ENCODE data around the gene C2CD4C.

Gene C2CD4C

DNA sequence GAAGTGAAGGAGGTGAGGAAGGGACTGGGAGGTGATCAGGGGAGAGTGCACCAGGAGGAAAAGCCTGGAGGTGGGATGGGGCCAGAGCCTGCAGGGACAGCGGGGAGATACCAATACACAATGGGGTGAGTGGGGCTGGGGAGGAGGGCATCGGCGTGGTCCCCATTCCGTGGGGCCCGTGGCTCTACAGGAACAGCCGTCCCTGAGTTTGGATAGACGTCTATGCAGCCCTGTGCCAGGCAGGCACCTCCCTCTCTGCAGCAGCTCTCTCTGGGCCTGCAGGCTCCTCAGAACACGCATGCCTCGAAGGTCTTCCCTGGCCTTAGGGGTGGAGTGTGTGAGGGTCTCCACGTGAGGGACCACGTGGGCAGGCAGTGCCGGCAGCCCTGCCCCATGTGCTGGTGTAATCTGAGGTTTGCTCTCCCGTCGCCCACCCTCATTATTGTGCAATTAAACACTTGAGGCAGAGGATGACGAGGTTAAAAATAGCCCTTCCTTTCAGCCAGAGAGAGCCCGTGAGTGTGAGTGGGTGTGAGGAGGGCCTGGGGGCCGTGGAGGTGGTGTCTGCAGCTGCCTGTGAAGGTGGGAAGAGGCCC is 16.5 kb downstream of the C2CD4C start:
- Histone ChIP-seq H3K4me1 (ENCODE audit: insufficient read depth, poor library complexity, severe bottlenecking) (peaks cover 4% of the 10 kb centered on the region), H3K27ac (ENCODE audit: poor library complexity, severe bottlenecking) (no peak overlapping the region), H3K36me3 (ENCODE audit: low read depth) (no peaks in the 10 kb centered on the region), H3K27me3 (ENCODE audit: insufficient read depth, poor library complexity, severe bottlenecking) (no peaks in the 10 kb centered on the region), H3K4me3 (ENCODE audit: severe bottlenecking) (no peak overlapping the region), H3K9me3 (ENCODE audit: severe bottlenecking) (no peaks in the 10 kb centered on the region)
- TF ChIP-seq, protein P1, sequence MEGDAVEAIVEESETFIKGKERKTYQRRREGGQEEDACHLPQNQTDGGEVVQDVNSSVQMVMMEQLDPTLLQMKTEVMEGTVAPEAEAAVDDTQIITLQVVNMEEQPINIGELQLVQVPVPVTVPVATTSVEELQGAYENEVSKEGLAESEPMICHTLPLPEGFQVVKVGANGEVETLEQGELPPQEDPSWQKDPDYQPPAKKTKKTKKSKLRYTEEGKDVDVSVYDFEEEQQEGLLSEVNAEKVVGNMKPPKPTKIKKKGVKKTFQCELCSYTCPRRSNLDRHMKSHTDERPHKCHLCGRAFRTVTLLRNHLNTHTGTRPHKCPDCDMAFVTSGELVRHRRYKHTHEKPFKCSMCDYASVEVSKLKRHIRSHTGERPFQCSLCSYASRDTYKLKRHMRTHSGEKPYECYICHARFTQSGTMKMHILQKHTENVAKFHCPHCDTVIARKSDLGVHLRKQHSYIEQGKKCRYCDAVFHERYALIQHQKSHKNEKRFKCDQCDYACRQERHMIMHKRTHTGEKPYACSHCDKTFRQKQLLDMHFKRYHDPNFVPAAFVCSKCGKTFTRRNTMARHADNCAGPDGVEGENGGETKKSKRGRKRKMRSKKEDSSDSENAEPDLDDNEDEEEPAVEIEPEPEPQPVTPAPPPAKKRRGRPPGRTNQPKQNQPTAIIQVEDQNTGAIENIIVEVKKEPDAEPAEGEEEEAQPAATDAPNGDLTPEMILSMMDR (IDR thresholded peaks at IDR 0.05; ENCODE audit: poor library complexity, severe bottlenecking) = no peak
- no peak for DNase-seq (ENCODE audit: low spot score)
- ATAC-seq (ENCODE audit: low read depth) = no peak

DNA sequence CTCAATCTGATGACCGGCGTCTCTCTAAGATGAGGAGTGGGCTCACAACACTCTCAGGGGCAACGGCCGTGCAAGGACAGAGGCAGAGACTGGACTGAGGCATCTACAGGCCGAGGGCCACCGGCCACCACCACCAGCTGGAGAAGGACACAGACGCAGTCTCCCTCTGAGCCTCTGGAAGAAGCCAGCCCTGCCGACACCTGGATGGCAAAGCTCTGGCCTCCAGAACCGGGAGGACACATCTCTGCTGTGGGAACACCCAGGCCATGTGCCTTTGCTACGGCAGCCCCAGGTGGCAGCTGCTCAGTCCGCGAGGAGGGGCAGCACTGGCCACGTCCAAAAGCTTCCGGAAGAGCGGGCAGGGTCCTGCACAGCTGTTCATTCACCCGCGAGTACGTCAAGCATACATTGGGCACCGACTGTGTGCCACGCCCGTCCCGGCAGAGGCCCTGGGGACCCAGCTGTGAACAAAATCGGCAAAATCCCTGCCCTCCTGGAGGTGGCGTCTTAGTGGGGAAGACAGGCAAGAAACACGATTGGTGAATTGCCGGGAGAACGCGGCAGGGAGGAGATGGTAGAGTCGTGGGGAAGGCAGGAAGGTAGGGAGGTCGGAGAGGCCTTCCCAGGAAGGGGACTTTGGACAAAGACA is 17.1 kb downstream of the C2CD4C start:
- no peak for ATAC-seq (ENCODE audit: low read depth)
- Histone ChIP-seq H3K36me3 (ENCODE audit: low read depth) (no peaks in the 10 kb centered on the region), H3K27me3 (ENCODE audit: insufficient read depth, poor library complexity, severe bottlenecking) (no peaks in the 10 kb centered on the region), H3K4me1 (ENCODE audit: insufficient read depth, poor library complexity, severe bottlenecking) (peaks cover 4% of the 10 kb centered on the region), H3K9me3 (ENCODE audit: severe bottlenecking) (no peaks in the 10 kb centered on the region), H3K4me3 (ENCODE audit: severe bottlenecking) (no peak overlapping the region), H3K27ac (ENCODE audit: poor library complexity, severe bottlenecking) (no peak overlapping the region)
- no peak for DNase-seq (ENCODE audit: low spot score)
- TF ChIP-seq, protein P1 (IDR thresholded peaks at IDR 0.05; ENCODE audit: poor library complexity, severe bottlenecking) = no peak

DNA sequence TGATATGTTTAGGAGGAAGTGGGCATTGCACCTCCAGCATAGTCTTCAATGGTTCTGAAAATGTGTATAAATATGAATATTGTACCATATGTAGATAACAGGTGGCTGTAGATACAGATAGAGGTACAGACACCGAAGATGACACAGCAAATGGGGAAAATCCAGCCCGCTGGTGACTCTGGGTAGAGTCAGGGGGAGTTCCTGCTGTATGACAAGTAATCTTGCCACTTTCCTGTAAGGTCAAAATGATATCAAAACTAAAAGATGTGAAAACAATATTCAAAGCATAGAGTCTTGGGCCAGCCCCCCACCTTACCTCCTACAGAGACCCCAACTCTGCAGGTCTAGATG is 17.8 kb downstream of the C2CD4C start:
- ATAC-seq (ENCODE audit: low read depth) = no peak
- H3K27ac ChIP-seq (ENCODE audit: poor library complexity, severe bottlenecking) = no peak overlapping the region
- H3K4me3 ChIP-seq (ENCODE audit: severe bottlenecking) = no peak overlapping the region
- H3K9me3 ChIP-seq (ENCODE audit: severe bottlenecking) = no peaks in the 10 kb centered on the region
- DNase-seq (ENCODE audit: low spot score) = no peak
- TF ChIP-seq, protein P1 (IDR thresholded peaks at IDR 0.05; ENCODE audit: poor library complexity, severe bottlenecking) = no peak
- H3K36me3 ChIP-seq (ENCODE audit: low read depth) = no peaks in the 10 kb centered on the region
- H3K27me3 ChIP-seq (ENCODE audit: insufficient read depth, poor library complexity, severe bottlenecking) = no peaks in the 10 kb centered on the region
- H3K4me1 ChIP-seq (ENCODE audit: insufficient read depth, poor library complexity, severe bottlenecking) = peaks cover 4% of the 10 kb centered on the region

DNA sequence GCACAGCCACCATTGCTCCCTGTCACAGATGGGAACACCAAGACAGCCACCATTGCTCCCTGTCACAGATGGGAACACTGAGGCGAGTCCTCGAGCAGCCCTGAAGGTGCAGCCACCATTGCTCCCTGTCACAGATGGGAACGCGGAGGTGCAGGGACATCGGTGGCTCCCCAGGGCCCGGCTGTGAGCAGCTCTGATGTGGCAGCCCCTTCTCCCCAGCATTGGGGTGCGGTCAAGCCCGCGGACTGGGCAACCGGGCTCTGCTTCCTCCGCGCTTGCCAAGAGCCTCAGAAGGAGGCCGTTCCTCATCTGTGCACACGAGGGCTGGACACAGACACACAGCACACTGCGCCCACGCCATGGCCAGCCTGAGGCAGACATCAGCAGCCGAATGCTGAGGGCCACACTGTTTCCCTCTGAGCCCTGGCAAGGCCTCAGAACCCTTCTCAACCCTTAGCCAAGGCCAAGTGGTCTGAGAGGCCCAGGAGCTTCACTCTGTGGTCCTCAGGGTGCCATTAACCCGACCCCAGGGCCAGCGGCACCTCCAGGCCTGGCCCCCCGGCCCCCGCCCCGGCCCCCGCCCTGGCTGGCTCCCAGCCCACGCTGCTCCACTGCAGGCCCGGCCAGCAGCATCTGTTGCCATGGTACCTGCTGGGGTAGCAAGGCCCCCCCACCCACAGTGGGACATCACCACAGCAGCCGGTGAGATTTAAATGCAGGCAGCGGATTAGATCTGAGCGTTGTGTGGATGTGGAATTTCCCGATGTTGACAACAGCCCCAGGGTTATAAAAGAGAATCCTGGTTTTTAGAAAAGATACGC is 18.4 kb downstream of the C2CD4C start:
- Histone ChIP-seq H3K4me1 (ENCODE audit: insufficient read depth, poor library complexity, severe bottlenecking) (peaks cover 4% of the 10 kb centered on the region), H3K36me3 (ENCODE audit: low read depth) (no peaks in the 10 kb centered on the region), H3K27me3 (ENCODE audit: insufficient read depth, poor library complexity, severe bottlenecking) (no peaks in the 10 kb centered on the region), H3K27ac (ENCODE audit: poor library complexity, severe bottlenecking) (no peak overlapping the region), H3K9me3 (ENCODE audit: severe bottlenecking) (no peaks in the 10 kb centered on the region), H3K4me3 (ENCODE audit: severe bottlenecking) (no peak overlapping the region)
- TF ChIP-seq, protein P1 (IDR thresholded peaks at IDR 0.05; ENCODE audit: poor library complexity, severe bottlenecking) = no peak
- peak; percentile 45 for DNase-seq (ENCODE audit: low spot score)
- no peak for ATAC-seq (ENCODE audit: low read depth)
